IMR-90 (cell line): ENCODE results near the gene ORAI1. TPM values are rescaled to one million over a fixed set of nuclear protein-coding genes. Genes with fewer than 3 reads are reported as not detected.

Source experiments
- ATAC-seq: fragments of 200-7000 bp; cut with Tn5 transposase; 2 replicates; pipeline ENCODE4 v1.9.1; 2020; ENCODE audit warnings: low read depth, mild to moderate bottlenecking, moderate library complexity
- BruUV-seq: library from RNA; stranded (reverse); fragments of 400-500 nt; replicated peaks from 2 replicates; lab custom pipeline; 2021; lab: Mats Ljungman, UMichigan
- CTCF ChIA-PET: fragments of 300-600 bp; formaldehyde crosslinking; extraction: SDS; loops from one replicate; lab custom pipeline; 2021; ENCODE audit warnings: antibody characterized with exemption; lab: Yijun Ruan, JAX
- POLR2A ChIA-PET: fragments of 300-600 bp; sonication (Branson Sonifier 250); formaldehyde crosslinking; loops from one replicate; lab custom pipeline; 2022; ENCODE audit warnings: antibody characterized with exemption; ENCODE audit not compliant: unreplicated experiment; lab: Charles Lee
- DNase-seq: peaks from one replicate; pipeline ENCODE4 v3.0.0; 2013
- H2AFZ ChIP-seq: replicated peaks from 2 replicates; pipeline ENCODE3; 2013; ENCODE audit warnings: low read length, mild to moderate bottlenecking; ENCODE audit not compliant: poor library complexity
- H2AK5ac ChIP-seq: 2 replicates; pipeline ENCODE4 v1.6.1; 2013; ENCODE audit warnings: low read depth, low read length, inconsistent platforms
- H2AK9ac ChIP-seq: replicated peaks from 2 replicates; pipeline ENCODE3; 2013; ENCODE audit warnings: mild to moderate bottlenecking, low read depth, low read length, moderate library complexity; ENCODE audit not compliant: poor library complexity
- H2BK120ac ChIP-seq: 2 replicates; pipeline ENCODE4 v1.6.1; 2013; ENCODE audit warnings: low read depth, low read length, inconsistent platforms
- H2BK15ac ChIP-seq: 3 replicates; pipeline ENCODE4 v1.6.1; 2013; ENCODE audit warnings: low read depth, low read length, inconsistent platforms
- H2BK20ac ChIP-seq: 2 replicates; pipeline ENCODE4 v1.6.1; 2013; ENCODE audit warnings: low read depth, mild to moderate bottlenecking, inconsistent platforms, low read length, moderate library complexity
- H2BK5ac ChIP-seq: 2 replicates; pipeline ENCODE4 v1.6.1; 2013; ENCODE audit warnings: mild to moderate bottlenecking, low read depth, low read length, inconsistent platforms; ENCODE audit not compliant: poor library complexity, severe bottlenecking
- H3K14ac ChIP-seq: replicated peaks from 2 replicates; pipeline ENCODE4 v1.6.1; 2013; ENCODE audit warnings: low read depth, low read length, inconsistent platforms
- H3K18ac ChIP-seq: 2 replicates; pipeline ENCODE4 v1.6.1; 2013; ENCODE audit warnings: low read depth, low read length, control low read depth
- H3K23ac ChIP-seq: 2 replicates; pipeline ENCODE4 v1.6.1; 2013; ENCODE audit warnings: low read depth, low read length, inconsistent platforms
- H3K27ac ChIP-seq: 2 replicates; pipeline ENCODE4 v1.5.1; 2013; ENCODE audit warnings: mild to moderate bottlenecking, control low read depth, low read length; ENCODE audit not compliant: insufficient read depth
- H3K27me3 ChIP-seq: 2 replicates; pipeline ENCODE4 v1.6.1; 2013; ENCODE audit warnings: low read length; ENCODE audit not compliant: control insufficient read depth, insufficient read depth
- H3K36me3 ChIP-seq: 2 replicates; pipeline ENCODE4 v1.6.1; 2013; ENCODE audit warnings: low read length, mixed read lengths; ENCODE audit not compliant: control insufficient read depth, insufficient read depth
- H3K4ac ChIP-seq: 2 replicates; pipeline ENCODE4 v1.6.1; 2013; ENCODE audit warnings: low read depth, low read length, inconsistent platforms
- H3K4me1 ChIP-seq: 2 replicates; pipeline ENCODE4 v1.6.1; 2013; ENCODE audit warnings: low read length, mixed read lengths; ENCODE audit not compliant: control insufficient read depth, insufficient read depth
- H3K4me2 ChIP-seq: 2 replicates; pipeline ENCODE4 v1.6.1; 2013; ENCODE audit warnings: low read depth, mild to moderate bottlenecking, control low read depth, low read length, moderate library complexity
- H3K4me3 ChIP-seq: 2 replicates; pipeline ENCODE4 v1.5.1; 2013; ENCODE audit warnings: low read depth, mild to moderate bottlenecking, control low read depth, low read length, moderate library complexity; ENCODE audit not compliant: insufficient read depth
- H3K56ac ChIP-seq: 2 replicates; pipeline ENCODE4 v1.6.1; 2013; ENCODE audit warnings: low read length, inconsistent platforms; ENCODE audit not compliant: insufficient read depth; ENCODE audit errors: extremely low read depth
- H3K79me1 ChIP-seq, 2 experiments: 2 replicates each; pipeline ENCODE4 v1.6.1; 2013; ENCODE audit warnings: low read length in 2 of 2, inconsistent platforms in 1 of 2, low read depth in 1 of 2
- H3K9ac ChIP-seq: 2 replicates; pipeline ENCODE4 v1.6.1; 2013; ENCODE audit warnings: low read depth, low read length, control low read depth
- H3K9me1 ChIP-seq: 2 replicates; pipeline ENCODE4 v1.6.1; 2013; ENCODE audit warnings: low read length, inconsistent platforms; ENCODE audit not compliant: insufficient read depth
- H3K9me3 ChIP-seq: 2 replicates; pipeline ENCODE4 v1.6.1; 2013; ENCODE audit warnings: low read length; ENCODE audit not compliant: control insufficient read depth, insufficient read depth
- H4K20me1 ChIP-seq: 2 replicates; pipeline ENCODE4 v1.6.1; 2013; ENCODE audit warnings: low read length, inconsistent platforms; ENCODE audit not compliant: insufficient read depth
- H4K5ac ChIP-seq: 2 replicates; pipeline ENCODE4 v1.6.1; 2013; ENCODE audit warnings: mild to moderate bottlenecking, low read depth, low read length, control low read depth
- H4K8ac ChIP-seq, 2 experiments: 2 replicates each; pipeline ENCODE4 v1.6.1; 2013; ENCODE audit warnings: low read depth in 2 of 2, low read length in 2 of 2, control low read depth in 1 of 2, inconsistent platforms in 1 of 2
- H4K91ac ChIP-seq: 2 replicates; pipeline ENCODE4 v1.6.1; 2013; ENCODE audit warnings: low read depth, low read length, inconsistent platforms; ENCODE audit not compliant: insufficient read depth
- BHLHE40 ChIP-seq: fragments of 150-350 bp; IDR thresholded peaks from 2 replicates; pipeline ENCODE4 v1.6.1; 2016; ENCODE audit warnings: mild to moderate bottlenecking, low read depth, low read length
- NFE2L2 ChIP-seq: fragments of 150-350 bp; IDR thresholded peaks from 2 replicates; pipeline ENCODE4 v1.6.1; 2016; ENCODE audit warnings: low read depth, mild to moderate bottlenecking, low read length
- WGBS, 2 experiments: methylation state at CpG; one replicate each; pipeline versions ENCODE4 v1.1.5 to v1.1.7; 2013; ENCODE audit warnings: missing lambda C conversion rate in 2 of 2; ENCODE audit not compliant: insufficient read length in 1 of 2; ENCODE audit errors: extremely low coverage in 2 of 2; 5-methylcytosine and 5-hydroxymethylcytosine counted together
- dilution Hi-C: fragments of 300-500 bp; cut with HindIII; formaldehyde crosslinking; loops from one replicate; pipeline ENCODE4 v1.14.3; 2018; ENCODE audit warnings: low sequenced_read_pairs; ENCODE audit not compliant: unreplicated experiment
- in situ Hi-C: fragments of 300-500 bp; cut with MboI; formaldehyde crosslinking; loops from 3 replicates; pipeline ENCODE4 v1.14.3; 2019; ENCODE audit warnings: low sequenced_read_pairs, inconsistent platforms, mixed read lengths
- intact Hi-C: fragments of 100-400 bp; cut with micrococcal nuclease; formaldehyde crosslinking; loops from 2 replicates; pipeline ENCODE4 v1.10.0; 2022
- microRNA-seq, 2 experiments: library from miRNA; stranded (forward) in 1 of 2; unstranded in 1 of 2; fragments of 10-50 nt in 1 of 2; fragments of <30 nt in 1 of 2; gene quantifications in 1 of 2; microRNA quantifications in 1 of 2; one replicate each; pipeline versions ENCODE3 to v1.1.0; 2013 to 2020; ENCODE audit not compliant: insufficient read depth in 1 of 2, insufficient read length in 1 of 2, unreplicated experiment in 1 of 2
- polyA plus RNA-seq, 3 experiments: library from polyadenylated mRNA; depleted of rRNA; stranded (reverse); fragments of >200 nt; gene quantifications; 2 replicates each; pipeline ENCODE4 v1.2.3, GENCODE V29; 2012; ENCODE audit warnings: low replicate concordance in 1 of 3
- small RNA-seq, 5 experiments: library from RNA; depleted of rRNA; stranded (forward); fragments of <200 nt; gene quantifications; one replicate each; pipeline ENCODE3, GENCODE V24; 2012
- total RNA-seq: library from RNA; depleted of rRNA; stranded (reverse); fragments of >200 nt; gene quantifications from 2 replicates; pipeline ENCODE4 v1.2.3, GENCODE V29; 2012; rRNA removed

The ORAI1 gene
- total and polyA plus RNA-seq, 2 of the 4 experiments (the other 2 are of a cell fraction), result 3.9 to 22.7 TPM

DNA sequence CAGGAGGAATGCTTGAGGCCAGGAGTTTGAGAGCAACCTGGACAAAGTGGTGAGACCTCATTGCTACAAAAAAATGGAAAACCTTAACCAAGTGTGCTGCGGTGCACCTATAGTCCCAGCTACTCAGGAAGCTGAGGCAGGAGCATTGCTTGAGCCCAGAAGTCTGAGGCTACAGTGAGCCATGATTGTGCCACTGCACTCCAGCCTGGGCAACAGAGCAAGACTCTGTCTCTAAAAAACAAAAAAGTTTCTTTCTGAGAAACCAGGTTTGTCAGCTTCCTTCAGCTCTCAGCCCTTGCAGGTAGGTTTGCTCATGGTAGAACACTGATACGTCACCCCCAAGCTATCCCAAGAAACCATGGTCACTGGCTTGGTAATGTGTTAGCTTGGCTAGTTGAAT lies 63.1 kb downstream of the ORAI1 start:
- no peak overlapping the region for H4K5ac ChIP-seq
- H3K4me3 ChIP-seq, result no peak overlapping the region
- DNase-seq (no peak), ATAC-seq (no peak)
- H3K23ac ChIP-seq, result no peak overlapping the region
- no peak overlapping the region for H2BK15ac ChIP-seq
- H3K4ac ChIP-seq, result no peak overlapping the region
- H2BK5ac ChIP-seq, result no peak overlapping the region
- TF ChIP-seq NFE2L2, result no peak
- TF ChIP-seq BHLHE40, result no peak
- BruUV-seq, result no TSS peak
- no peak overlapping the region for H2AFZ ChIP-seq
- POLR2A ChIA-PET, result no interaction called here
- peaks cover 4% of the 10 kb centered on the region; the same call in 1 of the 2 replicates for H3K9me1 ChIP-seq
- in situ Hi-C loops, result no loop called here
- no peak overlapping the region for H3K27ac ChIP-seq
- no peak overlapping the region for H2BK20ac ChIP-seq
- dilution Hi-C loops, result no loop called here
- no peaks in the 10 kb centered on the region for H3K9me3 ChIP-seq
- WGBS, 2 experiments, result 100% methylated on average over 1 of the region's 2 CpGs; no CpG with 5 or more reads in 1 of the 2 experiments
- H4K91ac ChIP-seq, result no peak overlapping the region
- no peaks in the 10 kb centered on the region for H3K36me3 ChIP-seq
- no peak overlapping the region for H3K4me2 ChIP-seq
- peaks cover 2% of the 10 kb centered on the region; the same call in 1 of the 2 replicates for H3K27me3 ChIP-seq
- H2BK120ac ChIP-seq, result no peak overlapping the region
- H2AK5ac ChIP-seq, result no peak overlapping the region
- H3K14ac ChIP-seq, result no peak overlapping the region
- no peak overlapping the region for H2AK9ac ChIP-seq
- CTCF ChIA-PET, result interaction anchor here (0.9 kb wide), 1 partner anchor 105 kb away, joined by 3 read pairs; no protein-coding TSS in a partner anchor
- no peak overlapping the region for H3K9ac ChIP-seq
- no peak overlapping the region for H3K56ac ChIP-seq
- H4K8ac ChIP-seq, result no peak overlapping the region
- H3K4me1 ChIP-seq, result no peaks in the 10 kb centered on the region
- H3K79me1 ChIP-seq, result no peaks in the 10 kb centered on the region
- no peak overlapping the region for H3K18ac ChIP-seq
- intact Hi-C loops, result no loop called here
- H4K20me1 ChIP-seq, result no peaks in the 10 kb centered on the region

Small RNA genes lying within 50 kb of the gene (microRNA-seq; reads per million reads assigned to microRNA genes)
- not detected for gene RNU6-1004P (ENCODE audit: insufficient read depth, insufficient read length)

Small RNA genes lying within 50 kb of the gene (small RNA-seq; reads per million reads assigned to genes)
- 0 reads per million in 5 experiments for gene RNU6-1004P

Other genes starting within 250 kb of the ORAI1 start
- 69.4 and 69.5 TPM in 2 replicates for gene RNF34, start 226.4 kb upstream of the ORAI1 start, total RNA-seq
- 33.2 and 39.4 TPM in 2 replicates for gene RNF34, start 226.4 kb upstream of the ORAI1 start, polyA plus RNA-seq (2012; rRNA removed)
- gene KDM2B, start 45.5 kb upstream of the ORAI1 start, total RNA-seq, result 21.1 and 24.2 TPM in 2 replicates
- 22.6 and 30.7 TPM in 2 replicates for gene KDM2B, start 45.5 kb upstream of the ORAI1 start, polyA plus RNA-seq (2012; rRNA removed)
- gene MORN3, start 43.1 kb downstream of the ORAI1 start, total RNA-seq, result 0.18 and 0.28 TPM in 2 replicates
- gene MORN3, start 43.1 kb downstream of the ORAI1 start, polyA plus RNA-seq (2012; rRNA removed), result 0.22 and 0.37 TPM in 2 replicates
- gene TMEM120B, start 86.2 kb downstream of the ORAI1 start, total RNA-seq, result 9.2 and 10.6 TPM in 2 replicates
- gene TMEM120B, start 86.2 kb downstream of the ORAI1 start, polyA plus RNA-seq (2012; rRNA removed), result 18.3 and 18.4 TPM in 2 replicates
- 3.0 and 3.9 TPM in 2 replicates for gene RHOF, start 167.2 kb downstream of the ORAI1 start, total RNA-seq
- 5.1 and 5.3 TPM in 2 replicates for gene RHOF, start 167.2 kb downstream of the ORAI1 start, polyA plus RNA-seq (2012; rRNA removed)
- gene SETD1B, start 177.5 kb downstream of the ORAI1 start, total RNA-seq, result 0.83 and 0.90 TPM in 2 replicates
- gene SETD1B, start 177.5 kb downstream of the ORAI1 start, polyA plus RNA-seq (2012; rRNA removed), result 5.1 and 5.5 TPM in 2 replicates
- gene HPD, start 232.3 kb downstream of the ORAI1 start, total RNA-seq, result 0.18 TPM in 1 of 2 replicates, not detected in the other
- 0.14 and 0.15 TPM in 2 replicates for gene HPD, start 232.3 kb downstream of the ORAI1 start, polyA plus RNA-seq (2012; rRNA removed)